CD4-positive, alpha-beta T cell (primary cell): ENCODE measurements around the gene CDH5. TPM values are rescaled to one million over a fixed set of nuclear protein-coding genes. Genes with fewer than 3 reads are reported as not detected.
"Not testable (repeated sequence)": the region's sequence is repeated elsewhere in the genome, so short reads cannot be mapped to it uniquely, and the experiment has no call there.

Source experiments
- ATAC-seq: fragments of 200-7000 bp; cut with Tn5 transposase; one replicate; pipeline ENCODE4 v1.10.0; 2022; ENCODE audit warnings: mild to moderate bottlenecking; ENCODE audit not compliant: poor library complexity
- CTCF ChIA-PET: fragments of 350-600 bp; sonication (Branson Sonifier 250); formaldehyde crosslinking; loops from one replicate; lab custom pipeline; 2021; ENCODE audit warnings: antibody characterized with exemption, inconsistent platforms; lab: Charles Lee
- POLR2A ChIA-PET: fragments of 350-600 bp; sonication (Branson Sonifier 250); formaldehyde crosslinking; loops from one replicate; lab custom pipeline; 2021; ENCODE audit warnings: antibody characterized with exemption, inconsistent platforms; lab: Charles Lee
- DNase-seq, 14 experiments: peaks; one replicate each; pipeline ENCODE4 v3.0.0-alpha.2; 2013 to 2020; ENCODE audit warnings: mixed read lengths in 2 of 14
- H3K27ac ChIP-seq, 2 donors: one replicate each; pipeline versions ENCODE4 v1.5.1 to v1.7.0; 2013; ENCODE audit warnings: low read length in 2 of 2, low read depth in 1 of 2, mild to moderate bottlenecking in 1 of 2
- H3K27me3 ChIP-seq, 2 experiments: 1 replicate in 1 of 2; 2 replicates in 1 of 2; pipeline versions ENCODE4 v1.6.1 to v1.7.0; 2013; ENCODE audit warnings: low read length in 2 of 2, control low read depth in 1 of 2, mild to moderate bottlenecking in 1 of 2, moderate library complexity in 1 of 2; ENCODE audit not compliant: insufficient read depth in 2 of 2, control insufficient read depth in 1 of 2
- H3K36me3 ChIP-seq: one replicate; pipeline ENCODE4 v1.6.1; 2013; ENCODE audit warnings: low read length, control low read depth; ENCODE audit not compliant: insufficient read depth
- H3K4me1 ChIP-seq: one replicate; pipeline ENCODE4 v1.6.1; 2013; ENCODE audit warnings: low read length, control low read depth; ENCODE audit not compliant: insufficient read depth
- H3K4me3 ChIP-seq: one replicate; pipeline ENCODE4 v1.5.1; 2013; ENCODE audit warnings: mild to moderate bottlenecking, low read length, moderate library complexity
- H3K9me3 ChIP-seq, 2 experiments: 1 replicate in 1 of 2; 2 replicates in 1 of 2; pipeline versions ENCODE4 v1.6.1 to v1.7.0; 2013; ENCODE audit warnings: low read length in 2 of 2, mild to moderate bottlenecking in 2 of 2, control low read depth in 1 of 2, moderate library complexity in 1 of 2; ENCODE audit not compliant: control insufficient read depth in 1 of 2, insufficient read depth in 1 of 2
- H3K27ac Mint-ChIP-seq: one replicate; pipeline ENCODE4 v1.8.0; 2020; ENCODE audit warnings: mixed read lengths
- H3K27me3 Mint-ChIP-seq: one replicate; pipeline ENCODE4 v1.8.0; 2021; ENCODE audit warnings: mixed read lengths
- H3K36me3 Mint-ChIP-seq: one replicate; pipeline ENCODE4 v1.8.0; 2021; ENCODE audit warnings: low read depth, mixed read lengths
- H3K4me1 Mint-ChIP-seq: one replicate; pipeline ENCODE4 v1.8.0; 2021; ENCODE audit warnings: low read depth, mixed read lengths
- H3K4me3 Mint-ChIP-seq: one replicate; pipeline ENCODE4 v1.8.0; 2020; ENCODE audit warnings: mild to moderate bottlenecking, mixed read lengths
- H3K9me3 Mint-ChIP-seq: one replicate; pipeline ENCODE4 v1.8.0; 2020; ENCODE audit warnings: mixed read lengths
- intact Hi-C, 2 experiments: fragments of 100-400 bp; cut with DNase I in 1 of 2; cut with micrococcal nuclease in 1 of 2; formaldehyde crosslinking; loops; one replicate each; pipeline versions ENCODE4 v1.15.1 to v1.9.0; 2023 to 2025; cut with DNase I, micrococcal nuclease
- total RNA-seq, 174 experiments: library from RNA in 2 of 174; stranded (reverse) in 2 of 174; gene quantifications; one replicate each; pipeline ENCODE4 v1.2.3 and lab custom pipeline; 2021 to 2026
- TF ChIP-seq, protein P1 (sequence below): fragments of 200-600 bp; IDR thresholded peaks from one replicate; pipeline ENCODE4 v1.8.0; 2022; ENCODE audit warnings: antibody characterized with exemption, mild to moderate bottlenecking

Gene CDH5
- total RNA-seq, 2 experiments from 2014 or later = not detected

- TF ChIP-seq, protein P1, sequence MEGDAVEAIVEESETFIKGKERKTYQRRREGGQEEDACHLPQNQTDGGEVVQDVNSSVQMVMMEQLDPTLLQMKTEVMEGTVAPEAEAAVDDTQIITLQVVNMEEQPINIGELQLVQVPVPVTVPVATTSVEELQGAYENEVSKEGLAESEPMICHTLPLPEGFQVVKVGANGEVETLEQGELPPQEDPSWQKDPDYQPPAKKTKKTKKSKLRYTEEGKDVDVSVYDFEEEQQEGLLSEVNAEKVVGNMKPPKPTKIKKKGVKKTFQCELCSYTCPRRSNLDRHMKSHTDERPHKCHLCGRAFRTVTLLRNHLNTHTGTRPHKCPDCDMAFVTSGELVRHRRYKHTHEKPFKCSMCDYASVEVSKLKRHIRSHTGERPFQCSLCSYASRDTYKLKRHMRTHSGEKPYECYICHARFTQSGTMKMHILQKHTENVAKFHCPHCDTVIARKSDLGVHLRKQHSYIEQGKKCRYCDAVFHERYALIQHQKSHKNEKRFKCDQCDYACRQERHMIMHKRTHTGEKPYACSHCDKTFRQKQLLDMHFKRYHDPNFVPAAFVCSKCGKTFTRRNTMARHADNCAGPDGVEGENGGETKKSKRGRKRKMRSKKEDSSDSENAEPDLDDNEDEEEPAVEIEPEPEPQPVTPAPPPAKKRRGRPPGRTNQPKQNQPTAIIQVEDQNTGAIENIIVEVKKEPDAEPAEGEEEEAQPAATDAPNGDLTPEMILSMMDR = no peak
- peaks cover 0 to 3% of the 10 kb centered on the region in 2 experiments for H3K9me3 ChIP-seq
- H3K36me3 ChIP-seq = no peaks in the 10 kb centered on the region
- ChIA-PET POLR2A (no interaction called here), CTCF (interaction anchor here (1.2 kb wide), 1 partner anchor 17 kb away, joined by 4 read pairs; no protein-coding TSS in a partner anchor)
- intact Hi-C loops = no loop called here
- H3K4me3 ChIP-seq = no peak overlapping the region
- Mint-ChIP-seq H3K4me3 (no peak overlapping the region), H3K4me1 (no peaks in the 10 kb centered on the region), H3K9me3 (no peaks in the 10 kb centered on the region), H3K36me3 (no peaks in the 10 kb centered on the region), H3K27ac (no peak overlapping the region), H3K27me3 (peaks cover 5% of the 10 kb centered on the region)
- H3K27me3 ChIP-seq = peaks cover 5 to 9% of the 10 kb centered on the region in 2 experiments
- no peak for ATAC-seq
- no peak for DNase-seq
- no peaks in the 10 kb centered on the region for H3K4me1 ChIP-seq
- H3K27ac ChIP-seq = no peak overlapping the region
These were observed 39.4 kb upstream of the CDH5 start for GRCh38 chr16:66326991-66327513.

DNA sequence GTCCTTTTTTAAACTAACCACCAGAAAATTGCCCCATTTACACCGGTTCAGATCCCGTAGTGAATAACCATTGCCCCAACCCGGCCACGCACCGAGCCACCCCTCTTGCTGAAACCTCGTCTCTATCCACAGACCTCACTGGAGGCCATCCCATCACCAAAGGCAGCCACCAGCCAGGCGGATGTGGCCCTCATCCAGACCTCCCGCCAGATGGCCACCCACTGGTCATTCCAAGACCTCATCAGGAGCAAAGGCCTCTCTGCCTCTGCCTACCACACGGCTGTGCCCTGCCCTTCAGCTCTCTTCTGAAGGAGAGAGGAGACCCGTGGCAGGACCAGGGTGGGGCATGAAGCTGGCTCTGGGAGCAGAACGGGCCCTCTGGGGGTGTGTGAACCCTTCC is 38.2 kb upstream of the CDH5 start:
- CTCF ChIA-PET = interaction anchor here (1.2 kb wide), 1 partner anchor 16 kb away, joined by 4 read pairs; no protein-coding TSS in a partner anchor
- no peak for ATAC-seq
- peaks cover 10% of the 10 kb centered on the region for H3K27me3 Mint-ChIP-seq

GRCh38 chr16:66331464-66331863 is 35.0 kb upstream of the CDH5 start:
- H3K36me3 ChIP-seq, H3K4me1 ChIP-seq, H3K9me3 Mint-ChIP-seq, intact Hi-C loops, H3K27ac ChIP-seq, DNase-seq, POLR2A ChIA-PET, ATAC-seq, H3K27ac Mint-ChIP-seq, H3K4me3 Mint-ChIP-seq, H3K4me1 Mint-ChIP-seq, H3K27me3 ChIP-seq, H3K36me3 Mint-ChIP-seq, CTCF ChIA-PET, H3K9me3 ChIP-seq, H3K4me3 ChIP-seq: not testable (repeated sequence)
- peaks cover 28% of the 10 kb centered on the region for H3K27me3 Mint-ChIP-seq

More for the DNA sequence above, 38.2 kb upstream of the CDH5 start:
- no peak for DNase-seq
- H3K4me3 ChIP-seq = no peak overlapping the region
- Mint-ChIP-seq H3K4me1 (no peaks in the 10 kb centered on the region), H3K27ac (no peak overlapping the region), H3K36me3 (no peaks in the 10 kb centered on the region), H3K4me3 (no peak overlapping the region), H3K9me3 (no peaks in the 10 kb centered on the region)
- no peaks in the 10 kb centered on the region for H3K4me1 ChIP-seq
- H3K36me3 ChIP-seq = no peaks in the 10 kb centered on the region
- POLR2A ChIA-PET = no interaction called here
- H3K9me3 ChIP-seq = peaks cover 0 to 8% of the 10 kb centered on the region in 2 experiments
- no peak overlapping the region for H3K27ac ChIP-seq
- H3K27me3 ChIP-seq = peaks cover 5 to 12% of the 10 kb centered on the region in 2 experiments
- intact Hi-C loops = no loop called here
- TF ChIP-seq, protein P1 = no peak
